H9 (cell line): Measurements from ENCODE around the gene EPHA1. TPM values are rescaled to one million over a fixed set of nuclear protein-coding genes. Genes with fewer than 3 reads are reported as not detected.

Experiments used
- DNase-seq: peaks from one replicate; pipeline ENCODE4 v3.0.0-alpha.2; 2017
- H2AFZ ChIP-seq: one replicate; pipeline ENCODE4 v1.6.1; 2013; ENCODE audit warnings: mild to moderate bottlenecking, low read length, control low read depth, moderate library complexity
- H2AK5ac ChIP-seq: 2 replicates; pipeline ENCODE4 v1.6.1; 2013; ENCODE audit warnings: low read length, control low read depth, mixed read lengths; ENCODE audit not compliant: insufficient read length
- H2BK120ac ChIP-seq: one replicate; pipeline ENCODE4 v1.6.1; 2013; ENCODE audit warnings: low read depth, mild to moderate bottlenecking, low read length, control low read depth, inconsistent platforms; ENCODE audit not compliant: poor library complexity, severe bottlenecking
- H2BK12ac ChIP-seq: 2 replicates; pipeline ENCODE4 v1.6.1; 2013; ENCODE audit warnings: low read length, control low read depth, mixed read lengths, low read depth; ENCODE audit not compliant: insufficient read length
- H2BK15ac ChIP-seq: 2 replicates; pipeline ENCODE4 v1.6.1; 2013; ENCODE audit warnings: low read depth, low read length, control low read depth
- H2BK20ac ChIP-seq: one replicate; pipeline ENCODE4 v1.6.1; 2013; ENCODE audit warnings: low read depth, mild to moderate bottlenecking, low read length, control low read depth, inconsistent platforms; ENCODE audit not compliant: poor library complexity, severe bottlenecking
- H2BK5ac ChIP-seq: 2 replicates; pipeline ENCODE4 v1.6.1; 2013; ENCODE audit warnings: low read length, control low read depth, mixed read lengths; ENCODE audit not compliant: insufficient read length
- H3K14ac ChIP-seq: 2 replicates; pipeline ENCODE4 v1.6.1; 2013; ENCODE audit warnings: low read length, control low read depth; ENCODE audit not compliant: insufficient read depth
- H3K18ac ChIP-seq: 2 replicates; pipeline ENCODE4 v1.6.1; 2013; ENCODE audit warnings: low read depth, mild to moderate bottlenecking, mixed read lengths, low read length, control low read depth; ENCODE audit not compliant: insufficient read length
- H3K23ac ChIP-seq: 2 replicates; pipeline ENCODE4 v1.6.1; 2013; ENCODE audit warnings: low read length, control low read depth, mixed read lengths, low read depth; ENCODE audit not compliant: insufficient read length
- H3K23me2 ChIP-seq: 2 replicates; pipeline ENCODE4 v1.6.1; 2013; ENCODE audit warnings: low read depth, mild to moderate bottlenecking, mixed read lengths, low read length, control low read depth; ENCODE audit not compliant: insufficient read length, poor library complexity, severe bottlenecking
- H3K27ac ChIP-seq: 2 replicates; pipeline ENCODE4 v1.5.1; 2013; ENCODE audit warnings: low read length, control low read depth, mixed read lengths, low read depth; ENCODE audit not compliant: insufficient read length
- H3K27me3 ChIP-seq: 2 replicates; pipeline ENCODE4 v1.6.1; 2013; ENCODE audit warnings: low read length, control low read depth, inconsistent platforms; ENCODE audit not compliant: insufficient read depth
- H3K4ac ChIP-seq: 2 replicates; pipeline ENCODE4 v1.6.1; 2013; ENCODE audit warnings: low read depth, mild to moderate bottlenecking, control low read depth, inconsistent platforms, low read length, moderate library complexity
- H3K4me1 ChIP-seq: 2 replicates; pipeline ENCODE4 v1.6.1; 2013; ENCODE audit warnings: low read length, control low read depth, inconsistent platforms; ENCODE audit not compliant: insufficient read depth
- H3K4me2 ChIP-seq: 2 replicates; pipeline ENCODE4 v1.6.1; 2013; ENCODE audit warnings: low read length, control low read depth, mixed read lengths; ENCODE audit not compliant: insufficient read length, insufficient read depth
- H3K56ac ChIP-seq: 2 replicates; pipeline ENCODE4 v1.6.1; 2013; ENCODE audit warnings: low read depth, mild to moderate bottlenecking, mixed read lengths, low read length, control low read depth; ENCODE audit not compliant: insufficient read length
- H3K79me1 ChIP-seq: 2 replicates; pipeline ENCODE4 v1.6.1; 2013; ENCODE audit warnings: low read depth, mild to moderate bottlenecking, moderate library complexity, low read length, control low read depth, inconsistent platforms; ENCODE audit not compliant: insufficient read depth, poor library complexity, severe bottlenecking
- H3K79me2 ChIP-seq: 2 replicates; pipeline ENCODE4 v1.6.1; 2013; ENCODE audit warnings: low read length, control low read depth, inconsistent platforms; ENCODE audit not compliant: insufficient read depth
- H3K9ac ChIP-seq: 2 replicates; pipeline ENCODE4 v1.6.1; 2013; ENCODE audit warnings: low read length, control low read depth, mixed read lengths; ENCODE audit not compliant: insufficient read length; ENCODE audit errors: extremely low read depth
- H3K9me3 ChIP-seq: one replicate; pipeline ENCODE4 v1.6.1; 2013; ENCODE audit warnings: low read depth, low read length, inconsistent platforms; ENCODE audit not compliant: control insufficient read depth
- H3T11ph ChIP-seq: one replicate; pipeline ENCODE4 v1.6.1; 2013; ENCODE audit warnings: mild to moderate bottlenecking, low read length, control low read depth, inconsistent platforms
- H4K20me1 ChIP-seq: one replicate; pipeline ENCODE4 v1.6.1; 2013; ENCODE audit not compliant: control insufficient read depth, insufficient read length, insufficient read depth
- H4K5ac ChIP-seq: 2 replicates; pipeline ENCODE4 v1.6.1; 2013; ENCODE audit warnings: low read depth, mild to moderate bottlenecking, mixed read lengths, low read length, control low read depth; ENCODE audit not compliant: insufficient read length
- H4K8ac ChIP-seq: replicated peaks from 2 replicates; pipeline ENCODE4 v1.6.1; 2013; ENCODE audit warnings: low read length, control low read depth, mixed read lengths, low read depth; ENCODE audit not compliant: insufficient read length
- H4K91ac ChIP-seq: 2 replicates; pipeline ENCODE4 v1.6.1; 2013; ENCODE audit warnings: low read depth, mild to moderate bottlenecking, moderate library complexity, mixed read lengths, low read length, control low read depth; ENCODE audit not compliant: insufficient read length
- H3K27ac Mint-ChIP-seq, 3 experiments: 2 replicates in 2 of 3; 3 replicates in 1 of 3; pipeline ENCODE4 v1.8.0; 2020 to 2021; ENCODE audit warnings: mixed read lengths in 3 of 3, mild to moderate bottlenecking in 1 of 3, moderate library complexity in 1 of 3
- H3K27me3 Mint-ChIP-seq: 2 replicates; pipeline ENCODE4 v1.8.0; 2021; ENCODE audit warnings: low read depth, mild to moderate bottlenecking, moderate library complexity, mixed read lengths
- H3K36me3 Mint-ChIP-seq, 3 experiments: 2 replicates in 2 of 3; 3 replicates in 1 of 3; pipeline ENCODE4 v1.8.0; 2020 to 2021; ENCODE audit warnings: low read depth in 3 of 3, mixed read lengths in 3 of 3; ENCODE audit not compliant: insufficient read depth in 1 of 3
- H3K4me1 Mint-ChIP-seq, 2 experiments: 2 replicates each; pipeline ENCODE4 v1.8.0; 2020; ENCODE audit warnings: mixed read lengths in 2 of 2
- H3K4me3 Mint-ChIP-seq, 2 experiments: 2 replicates in 1 of 2; 3 replicates in 1 of 2; pipeline ENCODE4 v1.8.0; 2020 to 2021; ENCODE audit warnings: mild to moderate bottlenecking in 2 of 2, mixed read lengths in 2 of 2, moderate library complexity in 1 of 2
- H3K9me3 Mint-ChIP-seq, 2 experiments: 2 replicates in 1 of 2; 3 replicates in 1 of 2; pipeline ENCODE4 v1.8.0; 2020; ENCODE audit warnings: mild to moderate bottlenecking in 2 of 2, mixed read lengths in 2 of 2, moderate library complexity in 1 of 2
- CTCF ChIP-seq: fragments of 200-600 bp; sonication (generic); conservative IDR thresholded peaks from 3 replicates; pipeline ENCODE4 v1.8.0; 2021; ENCODE audit warnings: antibody characterized with exemption, mild to moderate bottlenecking
- WGBS: extraction: QIAGEN DNeasy Blood & Tissue Kit; methylation state at CpG from one replicate; pipeline ENCODE4 v1.1.7; 2013; ENCODE audit warnings: missing lambda C conversion rate, low lambda C conversion rate, mixed read lengths; ENCODE audit not compliant: insufficient read length; ENCODE audit errors: extremely low coverage; 5-methylcytosine and 5-hydroxymethylcytosine counted together
- total RNA-seq: library from RNA; stranded (reverse); gene quantifications from 2 replicates; pipeline ENCODE4 v1.2.1, GENCODE V29; 2021

EPHA1 gene
- total RNA-seq, 1 experiment from 2014 or later, result 109 TPM

GRCh38 chr7:143399151-143399550 is 9.5 kb downstream of the EPHA1 start:
- no peak overlapping the region for H3K14ac ChIP-seq
- no peak overlapping the region for H2BK15ac ChIP-seq
- no peaks in the 10 kb centered on the region for H4K20me1 ChIP-seq
- TF ChIP-seq CTCF, result no peak
- H3K79me1 ChIP-seq, result no peaks in the 10 kb centered on the region
- H2BK5ac ChIP-seq, result no peak overlapping the region
- Mint-ChIP-seq H3K27ac (no peak overlapping the region), H3K36me3 (peaks cover 64 to 89% (median 89%) of the 10 kb centered on the region in 3 experiments; a peak in 6 of 7 replicates), H3K4me1 (peaks cover 3 to 7% of the 10 kb centered on the region in 2 experiments; a peak in 2 of 4 replicates), H3K4me3 (no peak overlapping the region; a peak in 1 of 5 replicates), H3K9me3 (no peaks in the 10 kb centered on the region), H3K27me3 (peaks cover 2% of the 10 kb centered on the region; the same call in 1 of the 2 replicates)
- H3K4me2 ChIP-seq, result no peak overlapping the region
- no CpG with 5 or more reads among the region's 8 CpGs for WGBS
- 0 out of 2 replicates have a peak, but pooled peaks cover 3% of the 10 kb centered on the region for H3K79me2 ChIP-seq
- H2BK20ac ChIP-seq, result no peak overlapping the region
- no peaks in the 10 kb centered on the region for H3K27me3 ChIP-seq
- H3K56ac ChIP-seq, result no peak overlapping the region
- H3K18ac ChIP-seq, result no peak overlapping the region
- no peak overlapping the region for H3T11ph ChIP-seq
- H4K8ac ChIP-seq, result no peak overlapping the region
- no peak overlapping the region for H4K5ac ChIP-seq
- no peaks in the 10 kb centered on the region for H3K23me2 ChIP-seq
- no peak for DNase-seq
- no peak overlapping the region for H3K4ac ChIP-seq
- H2BK120ac ChIP-seq, result no peak overlapping the region
- H2BK12ac ChIP-seq, result no peak overlapping the region
- H2AK5ac ChIP-seq, result no peak overlapping the region
- no peaks in the 10 kb centered on the region for H3K4me1 ChIP-seq
- no peak overlapping the region for H3K23ac ChIP-seq
- H3K9me3 ChIP-seq, result no peaks in the 10 kb centered on the region
- no peak overlapping the region for H3K9ac ChIP-seq
- no peak overlapping the region for H3K27ac ChIP-seq
- H2AFZ ChIP-seq, result no peak overlapping the region
- no peak overlapping the region for H4K91ac ChIP-seq
